NCI-H2196 (cell line): ENCODE measurements around the gene STXBP5.

Source experiments
- DNase-seq: peaks from one replicate; lab custom pipeline; 2025; ENCODE audit not compliant: unreplicated experiment; lab: John Stamatoyannopoulos, UW

Gene STXBP5

GRCh38 chr6:147429794-147430193 lies 225.6 kb downstream of the STXBP5 start:
- no peak for DNase-seq

GRCh38 chr6:147430811-147431210 lies 226.6 kb downstream of the STXBP5 start:
- DNase-seq = no peak

DNA sequence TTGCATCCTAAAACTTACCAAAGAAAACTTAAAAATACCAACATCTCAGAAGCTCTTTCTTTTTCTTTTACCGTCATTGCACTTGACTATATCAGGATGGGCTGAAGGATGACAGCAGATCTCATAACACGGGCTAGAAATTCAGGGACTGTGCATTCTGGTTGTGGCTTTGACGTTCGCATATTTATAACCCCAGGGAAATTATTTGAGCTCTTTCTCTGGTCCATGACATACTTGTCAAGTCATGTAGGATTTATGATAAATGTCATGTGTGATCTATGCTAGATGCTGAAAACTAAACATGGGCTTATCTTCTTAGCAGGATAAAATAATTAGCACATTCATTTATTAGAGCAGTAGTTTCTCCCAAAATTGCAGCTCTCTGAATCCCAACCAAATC lies 229.9 kb downstream of the STXBP5 start:
- DNase-seq = no peak

DNA sequence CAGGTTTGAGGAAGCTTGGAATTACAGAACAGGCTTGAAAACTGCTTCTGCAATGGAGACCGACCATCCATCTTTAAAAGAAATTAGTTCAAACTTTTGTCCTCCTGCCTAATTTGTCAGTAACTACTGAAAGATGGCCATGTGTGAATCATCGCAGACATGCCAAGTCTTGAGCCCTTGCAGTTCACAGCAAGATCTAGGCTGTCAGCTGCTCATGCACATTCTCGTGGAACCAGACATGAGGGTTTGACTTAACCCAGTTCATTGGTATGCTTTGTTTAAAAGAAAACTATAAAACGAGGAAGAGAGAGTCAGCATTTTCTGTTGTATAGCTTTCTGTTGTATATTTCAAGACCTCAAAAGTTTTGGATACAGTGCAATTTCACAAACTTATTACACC lies 230.3 kb downstream of the STXBP5 start:
- no peak for DNase-seq

DNA sequence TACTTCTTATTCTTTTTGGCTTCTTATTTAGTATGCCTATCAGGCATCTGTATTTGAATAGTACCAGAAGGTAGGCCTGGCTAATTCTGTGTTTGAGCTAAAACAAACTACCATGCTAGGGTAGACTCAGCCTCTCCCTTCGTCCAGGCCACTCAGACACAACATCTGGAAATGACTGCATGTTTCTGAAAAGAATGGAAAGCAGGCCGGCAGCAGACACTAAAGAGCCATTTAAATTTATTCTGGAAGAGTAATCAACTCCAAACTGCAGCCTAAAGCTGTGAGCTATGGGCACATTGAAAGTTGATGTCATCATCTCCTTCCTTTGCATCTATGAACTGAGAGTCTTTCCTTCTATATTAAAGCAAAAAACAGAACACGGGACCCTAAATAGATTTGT lies 233.4 kb downstream of the STXBP5 start:
- DNase-seq = no peak

GRCh38 chr6:147438758-147439528 lies 234.7 kb downstream of the STXBP5 start:
- DNase-seq = no peak
